GM12864 (cell line): ENCODE measurements around the gene RASAL3.
"Not testable (repeated sequence)": the region's sequence is repeated elsewhere in the genome, so short reads cannot be mapped to it uniquely, and the experiment has no call there.

Source experiments
- DNase-seq: peaks from one replicate; pipeline ENCODE4 v3.0.0-alpha.2; 2011; ENCODE audit warnings: low read depth
- H3K4me3 ChIP-seq: 2 replicates; pipeline ENCODE4 v1.5.1; 2011; ENCODE audit warnings: mild to moderate bottlenecking, low read depth, low read length, control low read depth
- TF ChIP-seq, protein P1 (sequence below): IDR thresholded peaks from 2 replicates; pipeline ENCODE4 v1.5.1; 2011; ENCODE audit warnings: low read depth, mild to moderate bottlenecking, moderate library complexity, low read length, control low read depth, inconsistent platforms; ENCODE audit errors: missing control alignments

Gene RASAL3

GRCh38 chr19:15417699-15418098 is 46.6 kb downstream of the RASAL3 start:
- no peak for DNase-seq
- H3K4me3 ChIP-seq: peak overlapping the region; percentile 93
- TF ChIP-seq, protein P1, sequence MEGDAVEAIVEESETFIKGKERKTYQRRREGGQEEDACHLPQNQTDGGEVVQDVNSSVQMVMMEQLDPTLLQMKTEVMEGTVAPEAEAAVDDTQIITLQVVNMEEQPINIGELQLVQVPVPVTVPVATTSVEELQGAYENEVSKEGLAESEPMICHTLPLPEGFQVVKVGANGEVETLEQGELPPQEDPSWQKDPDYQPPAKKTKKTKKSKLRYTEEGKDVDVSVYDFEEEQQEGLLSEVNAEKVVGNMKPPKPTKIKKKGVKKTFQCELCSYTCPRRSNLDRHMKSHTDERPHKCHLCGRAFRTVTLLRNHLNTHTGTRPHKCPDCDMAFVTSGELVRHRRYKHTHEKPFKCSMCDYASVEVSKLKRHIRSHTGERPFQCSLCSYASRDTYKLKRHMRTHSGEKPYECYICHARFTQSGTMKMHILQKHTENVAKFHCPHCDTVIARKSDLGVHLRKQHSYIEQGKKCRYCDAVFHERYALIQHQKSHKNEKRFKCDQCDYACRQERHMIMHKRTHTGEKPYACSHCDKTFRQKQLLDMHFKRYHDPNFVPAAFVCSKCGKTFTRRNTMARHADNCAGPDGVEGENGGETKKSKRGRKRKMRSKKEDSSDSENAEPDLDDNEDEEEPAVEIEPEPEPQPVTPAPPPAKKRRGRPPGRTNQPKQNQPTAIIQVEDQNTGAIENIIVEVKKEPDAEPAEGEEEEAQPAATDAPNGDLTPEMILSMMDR: no peak

DNA sequence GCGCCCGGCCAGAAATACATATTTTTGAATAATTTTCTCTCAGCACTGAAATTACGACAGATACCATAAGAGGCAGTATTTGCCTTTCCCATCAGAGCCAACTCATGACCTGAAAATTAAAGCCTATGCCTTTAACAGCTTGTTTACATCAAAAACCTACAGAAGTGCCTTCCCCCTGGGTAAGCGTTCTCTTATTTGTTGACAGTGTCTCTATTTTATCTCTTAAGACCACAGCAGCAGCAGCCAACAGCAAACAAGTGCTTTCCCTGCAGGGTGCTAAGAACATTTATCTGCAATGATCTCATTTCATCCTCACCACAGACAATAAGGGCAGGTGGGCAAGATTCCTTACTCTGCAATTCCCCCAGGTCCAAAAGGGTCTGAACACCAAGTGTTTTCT is 51.5 kb downstream of the RASAL3 start:
- H3K4me3 ChIP-seq: no peak overlapping the region
- DNase-seq: no peak
- TF ChIP-seq, protein P1: no peak

DNA sequence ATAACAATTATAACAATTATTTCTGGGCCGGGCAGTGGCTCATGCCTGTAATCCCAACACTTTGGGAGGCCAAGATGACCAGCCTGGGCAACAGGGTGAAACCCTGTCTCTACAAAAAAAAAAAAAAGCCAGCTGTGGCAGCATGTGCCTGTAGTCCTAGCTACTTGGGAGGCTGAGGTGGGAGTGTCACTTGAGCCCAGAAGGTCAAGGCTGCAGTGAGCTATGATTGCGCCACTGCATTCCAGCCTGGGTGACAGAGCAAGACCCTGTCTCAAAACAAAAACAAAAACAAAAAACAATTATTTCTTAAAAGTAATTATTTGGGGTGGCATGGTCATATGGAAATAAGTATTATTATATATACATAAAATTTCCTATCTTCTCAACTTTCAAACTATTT is 53.0 kb downstream of the RASAL3 start:
- not testable (repeated sequence) for H3K4me3 ChIP-seq, DNase-seq

DNA sequence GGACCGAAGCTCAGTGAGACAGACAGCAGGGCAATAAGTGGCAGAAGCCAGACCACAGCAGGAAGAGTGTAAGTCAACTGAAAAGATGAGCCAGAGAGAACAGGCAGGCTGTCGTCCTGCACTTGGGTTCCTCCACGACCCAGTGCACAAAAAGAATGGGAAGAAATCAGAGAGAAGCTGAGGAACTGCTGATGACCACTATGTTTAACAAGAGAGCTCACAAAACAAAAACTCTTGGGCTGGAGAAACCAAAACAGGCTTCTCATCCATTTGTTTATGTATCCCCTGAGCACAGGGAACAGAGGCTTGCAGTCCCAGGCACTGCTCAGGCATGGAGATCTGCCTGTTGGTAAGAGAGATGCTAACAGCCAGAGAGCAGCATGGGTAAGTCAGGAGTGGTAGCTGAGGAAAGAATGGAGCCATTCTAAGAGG is 59.5 kb downstream of the RASAL3 start:
- no peak overlapping the region for H3K4me3 ChIP-seq
- no peak for DNase-seq
- TF ChIP-seq, protein P1: no peak

DNA sequence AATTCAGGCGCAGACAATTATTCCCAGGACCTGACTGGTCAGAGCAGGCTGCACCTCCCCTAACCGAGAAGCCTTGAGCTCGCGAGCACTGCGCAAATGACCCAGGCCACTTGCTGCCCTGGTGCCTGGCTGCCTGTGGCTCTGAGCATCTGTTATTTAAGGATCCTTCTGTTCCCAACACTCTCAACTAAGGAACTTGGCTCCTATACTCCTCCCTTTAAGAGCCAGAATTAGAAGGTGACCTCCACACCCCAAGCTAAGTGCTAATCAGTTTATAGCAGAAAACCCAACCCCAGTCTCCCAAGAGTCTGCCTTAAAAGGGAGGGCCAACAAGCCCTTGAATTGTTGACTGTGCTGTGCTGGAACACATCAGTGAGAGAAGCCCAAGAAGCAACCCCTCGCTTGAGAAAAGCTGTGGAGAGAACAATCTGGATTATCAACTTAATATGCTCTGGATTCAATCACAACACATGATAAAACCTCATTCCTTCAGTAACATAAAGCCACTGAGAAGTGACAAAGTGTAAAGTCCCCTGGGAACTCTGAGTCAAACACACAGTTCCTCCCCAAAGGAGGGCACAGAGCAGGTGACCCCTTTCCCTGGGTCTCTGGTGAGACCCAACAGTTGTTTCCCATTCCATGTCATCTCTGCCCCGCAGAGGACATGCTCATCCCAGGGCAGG is 60.1 kb downstream of the RASAL3 start:
- DNase-seq: no peak
- TF ChIP-seq, protein P1: no peak
- no peak overlapping the region for H3K4me3 ChIP-seq

DNA sequence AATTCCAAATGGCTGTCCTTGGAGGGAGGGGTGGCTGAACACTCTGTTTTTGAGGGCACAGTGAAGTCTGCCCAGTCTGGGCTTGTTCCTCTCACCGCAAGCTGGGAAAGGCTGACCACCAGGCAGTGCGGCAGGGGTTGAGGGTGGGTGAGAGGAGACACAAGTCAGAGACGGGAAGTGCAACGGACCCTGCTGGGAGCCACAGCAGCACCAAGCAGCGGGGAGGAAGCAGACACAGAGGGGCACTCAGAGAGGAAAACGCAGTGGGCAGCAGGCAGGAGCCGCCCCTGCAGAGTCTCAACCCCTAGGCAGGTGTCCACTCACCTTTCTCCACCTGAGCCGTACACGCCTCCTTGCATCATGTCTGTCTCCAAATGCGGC is 61.2 kb downstream of the RASAL3 start:
- TF ChIP-seq, protein P1: no peak
- H3K4me3 ChIP-seq: no peak overlapping the region
- DNase-seq: no peak

DNA sequence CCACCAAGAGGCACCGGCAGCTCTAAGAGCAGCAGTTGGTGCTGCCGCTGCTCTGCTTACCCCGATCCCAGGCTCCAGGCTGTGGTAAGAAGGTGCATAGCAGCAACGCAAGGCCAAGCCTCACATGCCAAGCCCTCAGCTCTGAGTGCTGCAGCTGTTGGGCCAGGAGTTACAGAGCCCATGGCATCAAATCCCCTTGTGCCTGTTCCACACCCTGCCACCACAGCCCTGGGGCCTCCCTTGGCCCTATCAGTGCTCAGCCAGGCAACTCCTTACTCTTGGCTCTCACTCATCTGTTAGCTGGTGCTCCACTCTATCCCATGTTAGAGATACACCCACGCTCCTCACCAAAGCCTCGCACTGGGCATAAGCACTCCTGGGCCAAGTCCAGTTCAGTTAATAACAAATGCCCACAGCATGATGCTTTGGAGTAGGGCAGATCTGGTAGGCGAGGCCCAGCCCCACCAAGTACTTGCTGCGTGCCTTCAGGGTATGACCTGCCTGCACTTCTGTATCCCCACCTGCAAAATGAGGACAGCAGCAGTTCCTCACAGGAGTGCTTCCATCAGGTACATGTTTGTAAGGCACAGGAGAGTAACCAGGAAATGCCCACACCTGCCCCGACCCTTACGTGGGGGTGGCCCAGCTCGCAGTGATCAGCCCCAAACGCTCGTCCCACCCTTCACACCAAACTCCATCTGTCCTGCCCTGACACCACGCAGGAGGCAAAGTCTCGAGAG is 61.8 kb downstream of the RASAL3 start:
- DNase-seq: no peak
- H3K4me3 ChIP-seq: no peak overlapping the region
- TF ChIP-seq, protein P1: no peak
